HG02981 (cell line): ENCODE data around the gene PPIL4.

Experiments used
- ATAC-seq: cut with Tn5 transposase; IDR thresholded peaks from one replicate; pipeline ENCODE4 v1.9.1; 2021; ENCODE audit warnings: mild to moderate bottlenecking, moderate library complexity; ENCODE audit not compliant: unreplicated experiment

The PPIL4 gene

DNA sequence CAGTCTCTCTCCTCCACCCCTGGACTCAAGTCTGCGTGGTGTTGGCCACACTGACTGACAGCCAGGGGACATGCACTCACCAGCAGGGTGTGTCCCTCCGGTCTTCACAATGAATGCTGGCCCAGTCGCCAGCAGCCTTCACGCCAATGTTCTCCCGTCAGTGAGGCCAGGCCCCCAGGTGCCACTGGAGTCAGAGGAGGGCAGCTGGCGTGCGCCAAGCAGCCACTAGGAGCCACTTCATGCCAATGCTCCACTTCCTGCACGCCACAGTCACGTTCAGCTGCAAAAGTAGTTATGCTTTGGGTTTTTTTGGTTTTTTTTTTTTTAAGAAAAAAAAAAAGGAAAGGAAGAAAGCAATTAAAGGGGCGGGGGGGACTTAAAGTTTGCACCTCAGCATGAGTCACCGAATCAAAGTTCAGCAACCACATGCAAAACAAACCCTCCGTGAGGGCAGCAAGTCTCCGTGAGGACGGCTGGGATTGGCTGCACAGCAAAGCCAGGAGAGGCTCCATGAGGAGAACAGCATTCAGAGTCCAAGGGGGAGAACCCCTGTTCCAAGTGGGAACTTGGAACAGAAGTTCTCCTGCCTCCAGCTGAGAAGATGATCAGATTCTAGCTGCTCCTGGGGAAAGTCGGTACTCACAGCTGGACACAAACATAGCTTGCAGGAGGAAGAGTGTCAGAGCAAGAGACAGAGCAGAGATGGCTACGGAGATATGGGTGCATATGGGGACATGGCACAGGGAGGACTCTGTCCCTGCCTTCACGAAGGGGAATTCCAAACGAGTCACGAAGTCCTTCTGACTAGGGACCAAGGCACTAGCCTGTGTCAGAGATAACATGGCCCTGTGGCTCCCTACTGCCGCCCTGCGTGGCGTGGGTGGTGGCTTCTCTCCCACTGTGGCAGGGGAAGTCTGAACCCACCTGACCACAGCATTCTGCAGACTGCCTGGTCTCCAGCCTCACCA is 60.8 kb downstream of the PPIL4 start, which contains the start of gene ZC3H12D:
TSS of gene ZC3H12D (minus strand) at position 282 of the 968 bp plus-strand sequence. CDS start 10,471 bp downstream, outside the sequence.
- peak; percentile 39 for ATAC-seq

DNA sequence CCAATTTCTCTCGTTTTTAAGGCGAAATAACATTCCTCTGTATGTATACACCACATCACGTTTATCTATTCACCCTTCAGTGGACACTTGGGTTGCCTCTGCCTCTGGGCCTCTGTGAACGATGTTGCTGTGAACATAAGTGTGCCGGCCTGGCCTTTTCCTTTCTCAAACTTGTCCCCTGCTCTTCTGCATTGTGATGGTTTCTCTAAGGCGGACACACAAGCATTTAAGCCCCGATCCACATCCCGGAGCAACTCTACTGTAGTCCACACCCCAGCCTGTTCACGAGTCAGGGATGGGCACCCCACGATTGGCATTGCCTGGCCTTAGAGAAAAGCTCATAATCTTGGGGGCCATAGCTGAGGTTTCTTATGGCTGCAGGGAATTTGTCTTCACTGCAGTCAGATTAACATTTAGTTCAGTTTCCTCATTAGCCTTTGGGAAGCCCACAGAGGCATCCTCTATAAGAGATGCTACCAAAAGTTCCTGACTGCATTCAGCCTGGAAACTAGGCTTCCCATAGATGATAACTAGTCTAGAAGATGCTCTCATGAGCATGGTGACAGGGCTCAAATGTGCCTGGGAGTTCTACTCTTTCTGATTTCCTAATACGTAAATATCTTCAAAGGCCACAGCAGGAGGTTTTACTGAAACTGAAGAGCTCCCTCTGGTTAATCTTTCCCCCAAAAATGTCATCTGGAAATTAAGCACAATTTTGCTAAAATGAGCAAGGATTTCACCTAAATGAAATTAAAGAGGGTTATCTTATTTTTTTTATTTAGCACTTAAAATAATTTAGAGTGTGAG is 61.8 kb downstream of the PPIL4 start:
- ATAC-seq: no peak

DNA sequence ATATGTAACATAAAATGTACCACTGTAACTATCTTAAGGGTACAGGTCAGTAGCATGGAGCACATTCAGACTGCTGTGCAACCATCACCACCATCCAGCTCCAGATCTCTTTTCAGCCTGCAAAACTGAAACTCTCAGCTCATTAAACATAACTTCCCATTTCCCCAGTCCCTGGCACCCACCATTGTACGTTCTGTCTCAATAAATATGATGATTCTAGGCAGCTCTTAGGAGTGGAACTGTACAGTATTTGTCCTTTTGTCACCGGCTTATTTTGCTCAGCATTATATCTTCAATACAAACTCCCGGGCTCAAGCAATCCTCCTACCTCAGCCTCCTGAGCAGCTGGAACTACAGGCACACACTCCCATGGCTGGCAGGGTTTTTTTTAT is 62.5 kb downstream of the PPIL4 start:
- ATAC-seq: no peak

DNA sequence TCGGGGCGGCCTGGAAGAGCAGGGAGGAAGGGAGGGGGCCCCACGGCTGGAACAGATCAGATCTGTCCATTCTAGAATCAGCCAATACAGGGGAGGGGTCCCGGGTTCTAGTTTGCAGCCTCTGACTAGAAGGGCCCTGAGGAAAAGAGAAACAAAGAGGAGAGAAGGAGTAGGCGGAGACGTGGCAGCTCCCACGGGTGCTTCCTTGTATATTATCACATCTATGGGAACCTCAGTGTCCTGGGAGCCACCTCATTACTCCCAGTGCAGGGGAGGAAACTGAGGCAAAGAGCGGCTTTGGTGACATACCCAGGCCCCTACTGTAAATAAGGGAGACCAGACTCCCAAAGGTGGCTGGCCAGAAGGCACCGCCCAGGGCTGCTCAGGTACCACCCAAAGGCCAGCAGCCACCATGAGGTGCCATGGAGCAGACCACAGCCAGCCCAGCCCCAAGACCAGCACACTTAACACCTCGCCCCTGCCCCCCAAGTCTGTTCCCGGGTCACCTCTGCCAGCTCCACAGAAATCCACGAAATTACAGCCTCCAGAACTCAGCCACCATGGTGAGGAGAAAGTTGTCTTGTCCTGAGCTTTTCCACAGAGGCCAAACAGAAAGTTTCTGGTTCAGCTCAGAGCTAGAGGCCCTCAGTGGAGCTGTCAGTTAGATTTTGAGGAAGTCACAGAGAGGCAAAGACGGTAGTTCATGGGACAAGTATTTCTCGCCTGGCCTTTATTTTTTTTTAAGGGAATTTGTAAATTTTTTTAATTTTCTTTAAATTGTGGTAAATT is 63.1 kb downstream of the PPIL4 start:
- no peak for ATAC-seq

DNA sequence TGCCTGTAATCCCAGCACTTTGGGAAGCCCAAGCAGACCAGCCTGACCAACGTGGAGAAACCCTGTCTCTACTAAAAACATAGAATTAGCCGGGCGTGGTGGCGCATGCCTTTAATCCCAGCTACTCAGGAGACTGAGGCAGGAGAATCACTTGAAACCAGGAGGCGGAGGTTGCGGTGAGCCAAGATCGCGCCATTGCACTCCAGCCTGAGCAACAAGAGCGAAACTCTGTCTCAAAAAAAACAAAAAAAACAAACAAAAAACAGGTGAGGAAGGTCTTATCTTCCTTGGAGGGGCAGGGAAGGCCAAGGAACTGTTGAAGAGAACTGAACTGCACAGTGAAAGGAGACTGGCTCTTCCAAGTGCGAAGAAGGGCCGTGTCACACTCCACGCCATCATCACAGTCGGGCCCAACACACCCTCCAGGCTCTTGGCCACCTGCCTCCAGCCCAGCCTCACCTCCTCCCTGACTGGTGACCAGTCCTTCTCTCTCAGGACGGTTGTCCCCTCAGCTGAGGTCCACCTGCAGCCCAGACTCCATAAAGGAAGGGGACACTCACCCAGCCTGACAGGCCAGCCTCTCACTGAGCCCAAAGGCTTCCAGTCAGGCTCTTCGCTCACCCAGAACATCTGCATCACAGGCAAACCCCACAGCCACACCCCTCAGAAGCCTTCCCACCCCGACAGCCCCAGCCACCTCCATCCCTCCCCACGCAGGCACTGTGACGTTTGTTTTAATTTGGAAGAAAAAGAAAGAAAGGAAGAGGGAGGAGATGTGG is 65.2 kb downstream of the PPIL4 start:
- no peak for ATAC-seq

DNA sequence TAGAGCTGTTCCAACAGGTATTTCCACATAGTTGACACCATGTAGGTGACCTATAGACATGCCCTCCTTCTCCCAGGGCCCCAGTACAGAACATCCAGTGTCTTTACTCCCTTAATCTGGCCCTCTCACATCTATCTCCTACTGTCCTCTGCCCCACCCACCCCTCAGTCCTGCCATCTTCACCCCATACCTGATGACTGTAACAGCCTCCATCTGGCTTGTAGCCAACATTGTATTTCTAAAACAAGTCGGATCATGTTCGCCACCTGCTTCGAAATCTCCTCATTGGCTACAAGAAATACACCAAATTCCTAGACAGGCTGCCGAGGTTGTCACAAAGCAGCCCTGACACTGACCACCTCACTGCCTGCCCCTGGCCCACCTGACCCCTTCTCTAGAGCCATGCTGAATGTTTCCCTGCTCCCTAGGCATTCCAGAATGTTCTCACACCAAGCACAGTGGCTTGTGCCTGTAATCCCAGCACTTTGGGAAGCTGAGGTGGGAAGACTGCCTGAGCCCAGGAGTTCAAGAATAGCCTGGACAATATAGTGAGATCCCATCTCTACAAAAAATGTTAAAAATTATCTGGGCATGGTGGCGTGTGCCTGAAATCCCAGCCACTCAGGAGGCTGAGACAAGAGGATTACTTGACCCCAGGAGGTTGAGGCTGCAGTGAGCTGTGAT is 67.1 kb downstream of the PPIL4 start:
- ATAC-seq: no peak

DNA sequence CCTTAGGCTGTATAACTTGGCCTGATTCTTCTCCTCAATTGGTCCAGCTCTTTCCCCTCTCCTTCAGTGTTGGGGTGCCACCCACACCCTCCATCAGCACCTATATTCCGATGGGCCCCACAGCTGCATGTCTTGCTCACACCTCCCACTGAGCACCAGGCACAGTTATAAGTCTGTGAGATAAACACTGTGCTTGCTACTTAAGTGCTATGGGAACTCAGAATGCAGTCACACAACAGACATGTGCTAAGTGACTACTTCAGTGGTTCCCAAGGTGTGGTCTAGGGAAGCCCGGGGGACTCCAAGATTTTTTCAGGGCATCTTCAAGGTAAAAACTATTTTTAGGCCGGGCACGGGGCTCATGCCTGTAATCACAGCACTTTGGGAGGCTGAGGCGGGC is 68.3 kb downstream of the PPIL4 start:
- no peak for ATAC-seq

DNA sequence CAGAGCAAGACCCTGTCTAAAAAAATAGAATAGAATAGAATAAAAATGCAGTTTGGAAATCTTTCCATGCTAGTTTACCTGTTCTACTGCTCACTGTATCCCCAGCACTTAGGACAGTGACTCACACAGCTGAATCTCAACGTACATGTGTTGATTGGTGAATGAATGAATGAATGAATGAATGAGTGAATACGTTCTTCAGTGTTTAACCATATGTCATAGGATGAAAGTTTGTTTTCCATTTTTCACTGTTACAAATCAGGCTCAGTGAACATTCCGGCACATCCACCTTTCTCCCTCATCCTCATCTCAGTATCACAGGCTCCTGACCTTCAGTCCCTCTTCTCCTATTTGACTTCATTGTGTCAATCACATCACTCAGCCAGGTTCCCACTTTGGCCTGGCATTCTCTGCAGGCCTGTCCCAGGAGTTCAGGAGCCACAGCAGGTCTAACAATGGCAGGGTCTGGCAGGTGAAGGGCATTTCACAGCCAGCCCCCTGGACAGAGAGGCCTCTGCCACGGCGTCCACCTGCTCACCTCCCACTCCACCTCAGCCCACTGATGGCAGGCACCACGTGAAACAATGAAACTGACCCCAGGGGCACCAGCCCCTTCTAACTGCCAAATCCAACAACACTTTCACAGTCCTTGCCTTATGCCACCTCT is 68.9 kb downstream of the PPIL4 start:
- ATAC-seq: no peak

DNA sequence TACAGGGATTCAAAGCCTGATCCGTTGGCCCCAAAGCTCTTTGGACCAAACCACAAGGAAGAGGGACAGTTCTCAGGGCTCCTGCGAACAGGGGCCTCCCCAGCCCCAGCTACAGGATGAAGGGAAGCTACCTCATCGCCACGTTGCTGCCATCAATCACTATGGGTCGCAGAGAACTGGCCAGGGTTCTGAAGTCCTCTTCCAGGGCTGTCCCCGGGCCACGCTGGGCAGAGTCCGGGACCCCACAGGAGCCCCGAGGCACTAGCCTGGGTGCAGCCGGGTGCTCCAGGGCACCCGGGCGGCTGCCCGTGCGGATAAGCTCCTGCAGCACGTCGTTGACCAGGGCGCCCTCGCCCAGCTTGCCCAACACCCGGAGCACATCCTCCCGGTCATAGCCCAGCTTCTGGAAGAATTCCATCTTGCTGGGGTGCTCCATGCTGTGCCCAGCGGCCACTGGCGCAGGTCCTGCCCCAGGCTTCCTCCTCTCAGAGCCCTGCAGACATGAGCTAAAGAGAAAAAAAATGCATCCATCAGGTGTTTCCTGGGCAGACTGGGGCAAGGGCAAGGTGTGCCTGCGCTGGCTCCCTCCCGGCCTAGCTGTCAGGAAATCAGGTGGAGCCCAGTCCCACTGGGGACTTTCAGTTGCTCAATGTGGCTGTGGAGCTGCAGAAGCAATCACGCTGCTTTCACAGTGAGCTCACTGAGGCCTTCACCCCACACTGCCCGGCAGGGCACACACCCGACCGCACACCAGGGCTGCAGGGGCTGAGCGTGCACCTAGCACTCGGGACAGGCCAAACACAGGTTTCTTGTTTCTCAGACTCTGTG is 71.5 kb downstream of the PPIL4 start:
- no peak for ATAC-seq

DNA sequence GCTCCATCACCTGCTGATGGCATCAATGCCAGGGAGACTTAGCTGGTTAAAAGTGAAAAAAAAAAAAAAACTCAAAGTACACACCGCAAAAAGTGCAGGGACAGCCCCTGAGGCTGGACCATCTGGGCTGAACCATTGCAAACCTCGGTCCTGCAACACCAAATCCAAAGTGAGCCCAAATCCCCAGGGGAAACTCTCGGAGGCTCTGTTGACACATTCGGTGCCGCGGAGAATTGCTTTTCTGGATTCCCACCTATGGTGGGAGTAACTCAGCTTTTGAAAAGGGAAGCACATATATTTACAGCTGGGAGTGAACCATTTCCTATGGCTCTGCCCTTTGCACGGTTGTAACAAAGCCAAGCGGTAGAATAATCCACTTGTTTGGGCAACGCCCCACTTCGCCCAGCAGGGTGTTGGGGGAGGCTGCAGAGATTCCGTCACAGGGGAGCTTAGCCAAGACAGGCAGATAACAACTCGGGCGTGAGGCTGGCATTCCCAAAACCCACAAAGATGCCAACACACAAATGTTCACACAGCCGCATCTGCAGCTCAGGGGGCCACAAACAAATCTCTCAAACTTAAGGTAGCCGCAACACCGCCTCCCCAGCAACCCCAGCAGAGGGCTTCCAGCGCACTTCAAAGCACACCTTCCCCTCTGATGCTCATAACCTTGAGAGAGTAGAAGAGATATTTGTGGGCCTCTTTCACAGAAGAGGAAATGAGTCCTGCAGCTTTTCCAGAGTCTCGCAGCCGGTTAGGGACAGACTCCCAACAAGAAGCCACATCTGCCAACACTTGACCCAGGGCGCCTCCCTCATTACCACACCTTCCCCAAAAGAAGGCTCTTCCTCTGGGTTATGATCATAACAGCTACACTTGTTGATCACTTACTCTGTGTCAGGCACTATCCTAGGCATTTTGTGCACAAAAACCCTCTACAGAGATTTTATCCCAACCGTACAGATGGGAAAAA is 72.5 kb downstream of the PPIL4 start:
- ATAC-seq: no peak

DNA sequence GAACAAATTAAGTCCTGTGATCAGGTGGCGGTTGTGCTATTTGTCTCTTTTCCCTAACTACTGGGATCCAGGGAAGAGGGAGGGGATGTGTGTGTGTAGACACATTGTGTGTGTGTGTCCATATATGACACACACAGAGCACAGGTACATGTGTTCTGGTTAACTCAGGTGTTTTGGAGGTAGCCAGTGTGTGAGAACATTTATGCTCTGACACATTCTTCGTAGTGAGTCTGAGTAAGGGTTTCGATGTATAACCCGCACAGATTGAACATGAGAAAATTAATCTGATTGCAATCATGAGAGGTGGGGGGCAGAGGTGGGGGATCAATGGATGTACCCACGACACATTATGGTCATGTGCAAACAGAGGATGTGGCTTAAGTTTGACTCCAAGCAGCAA is 73.6 kb downstream of the PPIL4 start:
- no peak for ATAC-seq

DNA sequence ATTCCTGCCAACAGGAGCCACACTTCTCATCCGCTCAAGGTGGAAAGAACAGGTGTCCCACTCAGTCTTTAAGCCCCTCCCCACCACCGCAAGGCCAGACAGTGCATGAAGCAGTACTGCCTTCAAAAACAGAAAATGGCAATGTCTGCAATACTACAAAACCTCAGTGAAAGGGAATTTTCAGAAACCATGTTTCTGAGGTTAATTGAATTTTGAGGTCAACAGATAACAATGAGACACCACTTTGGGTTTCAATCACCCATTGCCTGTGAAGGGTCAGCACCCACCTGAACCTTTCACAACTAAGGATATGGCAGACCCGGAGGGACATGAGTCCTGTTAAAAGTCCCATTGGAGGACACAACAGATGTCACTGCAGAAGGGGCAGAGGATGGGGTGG is 74.0 kb downstream of the PPIL4 start:
- peak; percentile 25 for ATAC-seq

DNA sequence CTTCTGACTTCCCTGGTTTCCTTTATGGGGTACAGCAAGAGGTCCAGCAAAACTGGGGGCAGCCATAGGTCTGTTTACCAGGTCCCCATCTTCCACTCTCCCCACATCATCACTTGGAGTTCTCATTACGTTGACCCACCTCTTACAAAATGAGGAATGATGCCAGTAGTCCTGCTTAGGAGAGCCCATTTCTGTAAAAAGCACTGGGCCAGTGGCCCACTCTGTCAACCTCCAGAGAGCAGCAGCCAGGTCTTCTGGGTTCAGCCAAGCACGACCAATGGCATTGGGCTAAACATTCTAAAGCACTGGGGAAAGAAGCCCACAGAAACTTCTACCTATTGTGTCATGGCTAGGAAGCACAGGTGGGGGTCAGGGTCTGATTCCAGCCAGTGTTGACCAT is 74.9 kb downstream of the PPIL4 start:
- no peak for ATAC-seq

DNA sequence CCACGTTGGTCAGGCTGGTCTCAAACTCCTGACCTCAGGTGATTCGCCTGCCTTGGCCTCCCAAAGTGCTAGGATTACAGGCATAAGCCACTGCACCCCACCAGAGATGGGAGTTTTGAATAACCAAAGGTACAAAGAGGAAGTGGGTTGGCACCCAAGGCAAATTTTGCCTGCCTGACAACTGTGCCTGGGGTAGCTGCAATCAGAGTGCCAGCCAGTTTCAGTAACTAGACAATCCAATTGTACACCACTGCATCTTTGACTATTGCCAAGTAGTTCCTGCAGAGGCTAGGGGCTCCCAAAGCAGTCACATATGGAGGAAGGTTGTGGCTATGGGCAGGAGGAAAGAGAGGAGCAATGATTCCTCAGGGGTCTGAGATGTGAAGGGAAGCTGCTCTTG is 77.7 kb downstream of the PPIL4 start:
- ATAC-seq: no peak

DNA sequence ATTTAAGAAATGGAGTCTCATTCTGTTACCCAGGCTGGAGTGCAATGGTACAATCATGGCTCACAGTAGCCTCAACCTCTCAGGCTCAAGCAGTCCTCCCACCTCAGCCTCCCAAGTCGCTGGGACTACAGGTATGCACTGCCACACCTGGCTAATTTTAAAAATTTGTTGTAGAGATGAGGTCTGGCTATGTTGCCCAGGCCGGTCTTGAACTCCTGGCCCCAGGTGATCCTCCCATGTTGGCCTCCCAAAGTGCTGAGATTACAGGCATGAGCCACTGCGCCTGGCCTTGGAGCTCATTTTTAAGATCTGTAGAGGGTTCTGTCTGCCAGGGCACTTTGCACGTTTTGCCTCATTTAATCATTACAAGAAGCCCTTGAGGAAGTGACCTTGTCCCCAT is 78.6 kb downstream of the PPIL4 start:
- ATAC-seq: no peak

DNA sequence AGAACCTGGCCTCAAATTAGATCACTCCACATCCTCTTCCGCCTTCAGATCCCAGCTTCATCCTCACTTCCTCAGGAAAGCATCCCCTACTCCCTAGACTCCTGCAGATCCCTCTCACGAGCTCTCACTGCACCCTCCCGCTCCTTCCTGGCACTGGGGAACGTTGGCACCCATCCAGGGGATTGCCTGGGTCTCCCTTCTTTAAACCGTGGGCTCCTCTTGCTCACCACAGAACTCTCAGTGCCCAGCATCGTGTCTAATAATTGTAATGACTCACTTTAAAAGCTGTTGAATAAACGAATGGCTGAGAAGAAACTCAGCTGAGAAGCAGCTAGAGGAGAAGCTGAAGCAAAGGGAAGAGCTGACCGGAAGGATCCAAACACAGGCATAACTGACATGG is 81.4 kb downstream of the PPIL4 start:
- ATAC-seq: no peak

DNA sequence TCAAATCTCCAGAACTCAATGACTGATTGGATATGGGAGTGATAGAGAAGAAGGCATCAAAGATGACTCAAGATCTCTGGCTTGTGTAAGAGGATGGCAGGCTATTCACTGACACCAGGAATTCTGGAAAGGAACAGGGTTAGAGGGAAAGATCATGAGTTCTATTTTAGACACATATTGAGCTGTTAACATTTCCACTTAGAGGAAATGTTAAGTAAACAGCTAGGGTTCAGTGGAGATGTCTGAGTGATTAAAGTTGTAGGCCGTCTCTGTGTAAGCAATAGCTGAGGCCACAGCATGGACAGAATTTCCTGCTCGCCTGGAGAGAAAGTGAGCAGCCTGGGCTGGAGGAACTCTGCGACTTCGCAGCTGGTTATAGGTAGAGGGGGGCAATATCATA is 82.1 kb downstream of the PPIL4 start:
- ATAC-seq: no peak
